Erythroblast (primary cell): ENCODE measurements around the gene PPP1R37.
A peak's percentile ranks its signal among the peaks of the same experiment; 100 is the strongest.

ENCODE experiments used
- DNase-seq, 2 experiments: peaks; one replicate each; lab custom pipeline; 2025; lab: John Stamatoyannopoulos, UW
- GATA1 ChIP-seq: IDR thresholded peaks from 2 replicates; pipeline ENCODE4 v1.6.1; 2011; ENCODE audit warnings: low read depth, mild to moderate bottlenecking, control low read depth, low read length, moderate library complexity
- POLR2A ChIP-seq: IDR thresholded peaks from 2 replicates; pipeline ENCODE4 v1.6.1; 2011; ENCODE audit warnings: mild to moderate bottlenecking, low read length

The PPP1R37 gene

DNA sequence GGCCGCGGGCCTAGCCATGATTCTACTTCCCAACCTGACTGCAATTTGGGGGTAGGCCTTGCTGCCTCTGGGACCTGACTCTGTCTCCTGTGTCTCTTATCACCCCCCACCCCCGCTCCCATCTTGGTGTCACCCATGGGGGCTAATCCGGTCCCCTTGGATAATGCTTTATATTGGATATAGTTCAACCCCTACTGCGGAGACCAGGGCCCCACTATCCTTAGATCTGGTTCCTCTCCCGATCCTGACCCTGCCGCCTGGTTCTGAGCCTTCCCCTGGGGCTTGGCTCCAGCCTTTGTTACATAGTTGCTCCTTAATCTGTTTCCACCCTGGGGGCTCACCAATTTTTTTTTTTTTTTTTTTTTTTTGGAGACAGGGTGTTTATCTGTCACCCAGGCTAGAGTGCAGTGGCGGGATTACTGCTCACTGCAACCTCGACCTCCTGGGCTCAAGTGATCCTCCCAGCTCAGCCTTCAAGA is 87.0 kb downstream of the PPP1R37 start:
- peak in 1 of 2 experiments; percentile 30 for DNase-seq
- no peak for TF ChIP-seq POLR2A
- no peak for TF ChIP-seq GATA1

DNA sequence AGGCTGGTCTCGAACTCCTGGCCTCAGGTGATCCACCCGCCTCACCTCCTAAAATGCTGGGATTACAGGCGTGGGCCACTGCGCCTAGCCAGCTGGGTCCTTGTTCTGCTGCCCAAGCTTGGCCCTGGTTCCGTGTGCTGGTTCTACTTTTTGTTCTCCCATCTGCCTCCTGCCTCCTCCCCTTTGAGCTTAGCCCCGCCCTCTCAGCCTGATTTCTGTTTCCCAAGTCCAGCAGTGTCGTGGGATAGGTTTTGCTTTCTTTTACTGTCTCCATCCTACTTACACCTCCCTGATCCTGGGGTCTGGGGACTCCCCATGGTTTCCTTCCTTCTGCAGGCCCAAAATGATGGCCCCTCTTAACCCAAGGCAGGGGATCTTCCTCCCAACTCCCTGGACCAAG is 88.0 kb downstream of the PPP1R37 start:
- DNase-seq, result no peak
- TF ChIP-seq POLR2A, result no peak
- TF ChIP-seq GATA1, result no peak

DNA sequence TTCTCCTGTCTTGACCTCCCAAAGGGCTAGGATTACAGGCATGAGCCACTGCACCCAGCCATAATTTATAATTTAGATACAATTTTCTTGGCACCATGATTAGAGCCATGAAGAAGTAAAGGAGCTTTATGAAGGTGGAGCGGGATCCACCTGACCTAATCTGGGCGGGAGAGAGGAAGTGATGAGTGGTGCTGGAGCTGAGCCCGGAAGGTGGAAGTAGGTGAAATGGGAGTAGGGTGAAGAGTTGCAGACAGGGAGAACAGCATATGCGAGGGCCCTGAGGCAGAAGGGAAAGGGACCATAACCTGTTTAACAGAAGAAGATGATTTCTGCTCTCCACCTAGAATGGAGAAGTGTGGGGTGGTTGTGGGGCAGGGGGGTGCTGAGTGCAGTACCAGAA is 89.8 kb downstream of the PPP1R37 start:
- no peak for TF ChIP-seq POLR2A
- TF ChIP-seq GATA1, result no peak

DNA sequence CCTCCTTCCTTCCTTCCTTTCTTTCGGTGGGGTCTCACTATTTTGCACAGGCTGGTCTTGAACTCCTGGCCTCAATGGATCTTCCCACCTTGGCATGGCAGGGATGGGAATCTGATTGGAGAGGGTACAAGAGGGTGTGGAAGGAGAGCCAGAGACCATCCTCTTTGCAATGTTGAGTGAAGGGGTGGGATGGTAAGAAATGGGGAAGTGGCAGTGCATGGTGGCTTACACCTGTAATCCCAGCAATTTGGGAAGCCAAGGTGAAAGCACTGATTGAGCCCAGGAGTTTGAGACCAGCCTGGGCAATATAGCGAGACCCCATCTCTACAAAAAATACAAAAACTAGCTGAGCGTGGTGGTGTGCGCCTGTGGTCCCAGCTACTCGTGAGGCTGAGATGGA is 91.1 kb downstream of the PPP1R37 start:
- TF ChIP-seq POLR2A (no peak), GATA1 (no peak)

More for the DNA sequence above, 89.8 kb downstream of the PPP1R37 start:
- DNase-seq, result no peak

DNA sequence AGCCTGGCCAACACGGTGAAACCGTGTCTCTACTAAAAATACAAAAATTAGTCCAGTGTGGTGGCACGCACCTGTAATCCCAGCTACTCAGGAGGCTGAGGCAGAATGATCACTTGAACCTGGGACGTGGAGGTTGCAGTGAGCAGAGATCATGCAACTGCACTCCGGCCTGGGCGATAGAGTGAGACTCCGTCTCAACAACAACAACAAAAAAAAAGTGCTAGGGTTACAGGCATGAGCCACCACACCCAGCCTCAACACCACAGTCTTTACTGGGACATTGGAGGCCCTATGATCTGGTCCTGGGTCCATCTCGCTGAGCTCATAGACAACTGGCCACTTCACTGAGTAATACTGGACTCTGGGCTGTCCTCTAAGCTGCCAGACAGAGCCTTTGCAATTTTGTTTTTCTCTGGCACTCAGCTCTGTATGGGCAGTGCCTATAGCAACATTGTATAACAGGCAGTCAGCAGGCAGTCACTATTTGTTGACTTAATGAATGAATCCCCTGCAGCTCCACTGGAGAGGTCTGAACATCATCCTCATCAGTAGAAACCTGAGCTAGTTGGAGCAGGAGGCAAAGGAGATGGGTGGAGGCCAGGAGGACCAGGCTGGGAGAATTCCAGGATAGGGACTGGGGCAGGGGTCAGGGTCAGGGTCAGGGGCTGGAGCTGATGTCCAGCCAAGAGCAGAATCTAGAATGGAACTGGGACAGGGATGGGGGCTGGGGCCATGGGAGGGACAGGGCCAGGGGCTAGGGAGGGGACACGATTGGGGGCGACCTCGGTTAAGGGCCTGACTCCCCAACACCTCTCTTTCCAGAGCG is 93.7 kb downstream of the PPP1R37 start:
- TF ChIP-seq POLR2A (no peak), GATA1 (no peak)
- no peak for DNase-seq

More for the DNA sequence above, 91.1 kb downstream of the PPP1R37 start:
- DNase-seq, result no peak

DNA sequence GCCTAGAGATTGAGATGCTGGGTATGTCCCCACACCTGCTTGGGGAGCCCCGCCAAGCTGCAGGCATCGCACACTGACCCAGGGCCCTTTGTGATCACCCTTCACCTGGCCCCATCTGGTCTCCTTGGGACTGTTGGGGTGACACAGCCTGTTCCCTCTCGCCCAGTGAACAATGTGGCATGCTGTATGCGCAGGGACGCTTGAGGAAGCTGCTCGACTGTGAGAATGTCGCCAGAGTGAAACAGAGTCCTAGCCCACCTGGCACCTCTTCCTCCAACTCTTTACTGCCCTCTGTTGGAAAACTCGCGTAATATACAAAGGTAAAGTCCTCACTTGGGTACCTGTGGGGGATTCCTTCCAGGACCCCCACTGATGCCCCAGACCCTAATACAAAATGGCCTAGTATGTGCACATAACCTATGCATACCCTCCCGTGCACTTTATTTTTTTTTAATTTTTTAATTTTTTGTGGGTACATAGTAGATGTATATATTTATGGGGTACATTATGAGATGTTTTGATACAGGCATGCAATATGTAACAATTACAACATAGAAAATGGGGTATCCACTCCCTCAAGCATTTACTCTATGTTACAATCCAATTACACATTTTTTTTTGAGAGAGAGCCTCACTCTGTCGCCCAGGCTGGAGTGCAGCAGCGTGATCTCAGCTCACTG is 94.6 kb downstream of the PPP1R37 start:
- peak; percentile 31 to 53 for DNase-seq
- TF ChIP-seq GATA1 (no peak), POLR2A (no peak)

DNA sequence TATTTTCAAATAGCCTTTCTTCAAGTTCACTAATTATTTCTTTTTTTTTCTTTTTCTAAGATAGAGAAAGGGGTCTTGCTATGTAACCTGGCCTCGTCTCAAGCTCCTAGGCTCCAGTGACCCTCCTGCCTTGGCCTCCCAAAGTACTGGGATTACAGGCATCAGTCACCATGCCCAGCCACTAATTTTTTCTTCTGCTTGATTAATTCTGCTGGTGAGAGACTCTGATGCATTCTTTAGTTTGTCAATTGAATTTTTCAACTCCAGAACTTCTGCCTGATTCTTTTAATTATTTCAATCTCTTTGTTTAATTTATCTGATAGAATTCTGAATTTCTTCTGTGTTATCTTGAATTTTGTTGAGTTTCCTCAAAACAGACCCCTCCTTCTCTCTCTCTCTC is 97.0 kb downstream of the PPP1R37 start:
- DNase-seq, result no peak
- TF ChIP-seq GATA1 (no peak), POLR2A (no peak)

DNA sequence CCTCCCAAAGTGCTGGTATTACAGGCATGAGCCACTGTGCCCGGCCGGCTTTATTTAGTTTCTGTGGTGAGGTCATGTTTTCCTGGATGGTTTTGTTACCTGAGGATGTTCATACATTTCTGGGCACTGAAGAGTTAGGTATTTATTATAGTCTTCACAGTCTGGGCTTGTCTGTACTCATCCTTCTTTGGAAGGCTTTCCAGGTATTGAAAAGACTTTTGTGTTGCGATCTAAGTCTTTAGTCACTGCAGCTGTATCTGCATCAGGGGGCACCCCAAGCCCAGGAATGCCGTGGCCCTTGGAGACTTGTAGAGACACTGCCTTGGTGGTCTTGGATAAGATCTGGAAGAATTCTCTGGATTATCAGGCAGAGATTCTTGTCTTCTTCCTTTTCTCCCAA is 98.4 kb downstream of the PPP1R37 start:
- no peak for TF ChIP-seq POLR2A
- TF ChIP-seq GATA1, result no peak
- DNase-seq, result no peak

DNA sequence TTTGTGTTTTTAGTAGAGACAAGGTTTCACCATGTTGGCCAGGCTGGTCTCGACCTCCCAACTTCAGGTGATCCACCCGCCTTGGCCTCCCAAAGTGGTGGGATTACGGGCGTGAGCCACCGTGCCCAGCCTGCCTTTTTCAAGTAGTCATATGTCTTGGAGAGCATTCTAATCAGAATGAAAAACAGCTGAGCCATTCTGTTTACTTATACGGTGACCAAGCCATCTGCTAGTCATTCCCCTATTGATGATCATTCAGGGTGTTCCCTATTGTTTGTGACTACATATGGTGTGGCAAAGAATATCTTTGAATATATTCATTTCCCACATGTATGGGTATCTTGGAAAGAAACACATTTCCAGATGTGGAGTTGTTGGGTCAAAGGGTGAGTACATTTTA is 102.8 kb downstream of the PPP1R37 start:
- no peak for DNase-seq
- TF ChIP-seq GATA1 (no peak), POLR2A (no peak)
